H9 (cell line): ENCODE measurements around the gene NKD2. TPM values are rescaled to one million over a fixed set of nuclear protein-coding genes. Genes with fewer than 3 reads are reported as not detected.

Experiments used
- DNase-seq: peaks from one replicate; pipeline ENCODE4 v3.0.0-alpha.2; 2017
- H2AFZ ChIP-seq: one replicate; pipeline ENCODE4 v1.6.1; 2013; ENCODE audit warnings: mild to moderate bottlenecking, low read length, control low read depth, moderate library complexity
- H2AK5ac ChIP-seq: 2 replicates; pipeline ENCODE4 v1.6.1; 2013; ENCODE audit warnings: low read length, control low read depth, mixed read lengths; ENCODE audit not compliant: insufficient read length
- H2BK120ac ChIP-seq: one replicate; pipeline ENCODE4 v1.6.1; 2013; ENCODE audit warnings: low read depth, mild to moderate bottlenecking, low read length, control low read depth, inconsistent platforms; ENCODE audit not compliant: poor library complexity, severe bottlenecking
- H2BK12ac ChIP-seq: 2 replicates; pipeline ENCODE4 v1.6.1; 2013; ENCODE audit warnings: low read length, control low read depth, mixed read lengths, low read depth; ENCODE audit not compliant: insufficient read length
- H2BK15ac ChIP-seq: 2 replicates; pipeline ENCODE4 v1.6.1; 2013; ENCODE audit warnings: low read depth, low read length, control low read depth
- H2BK20ac ChIP-seq: one replicate; pipeline ENCODE4 v1.6.1; 2013; ENCODE audit warnings: low read depth, mild to moderate bottlenecking, low read length, control low read depth, inconsistent platforms; ENCODE audit not compliant: poor library complexity, severe bottlenecking
- H2BK5ac ChIP-seq: 2 replicates; pipeline ENCODE4 v1.6.1; 2013; ENCODE audit warnings: low read length, control low read depth, mixed read lengths; ENCODE audit not compliant: insufficient read length
- H3K14ac ChIP-seq: 2 replicates; pipeline ENCODE4 v1.6.1; 2013; ENCODE audit warnings: low read length, control low read depth; ENCODE audit not compliant: insufficient read depth
- H3K18ac ChIP-seq: 2 replicates; pipeline ENCODE4 v1.6.1; 2013; ENCODE audit warnings: low read depth, mild to moderate bottlenecking, mixed read lengths, low read length, control low read depth; ENCODE audit not compliant: insufficient read length
- H3K23ac ChIP-seq: 2 replicates; pipeline ENCODE4 v1.6.1; 2013; ENCODE audit warnings: low read length, control low read depth, mixed read lengths, low read depth; ENCODE audit not compliant: insufficient read length
- H3K23me2 ChIP-seq: 2 replicates; pipeline ENCODE4 v1.6.1; 2013; ENCODE audit warnings: low read depth, mild to moderate bottlenecking, mixed read lengths, low read length, control low read depth; ENCODE audit not compliant: insufficient read length, poor library complexity, severe bottlenecking
- H3K27ac ChIP-seq: 2 replicates; pipeline ENCODE4 v1.5.1; 2013; ENCODE audit warnings: low read length, control low read depth, mixed read lengths, low read depth; ENCODE audit not compliant: insufficient read length
- H3K27me3 ChIP-seq: 2 replicates; pipeline ENCODE4 v1.6.1; 2013; ENCODE audit warnings: low read length, control low read depth, inconsistent platforms; ENCODE audit not compliant: insufficient read depth
- H3K4ac ChIP-seq: 2 replicates; pipeline ENCODE4 v1.6.1; 2013; ENCODE audit warnings: low read depth, mild to moderate bottlenecking, control low read depth, inconsistent platforms, low read length, moderate library complexity
- H3K4me1 ChIP-seq: 2 replicates; pipeline ENCODE4 v1.6.1; 2013; ENCODE audit warnings: low read length, control low read depth, inconsistent platforms; ENCODE audit not compliant: insufficient read depth
- H3K4me2 ChIP-seq: 2 replicates; pipeline ENCODE4 v1.6.1; 2013; ENCODE audit warnings: low read length, control low read depth, mixed read lengths; ENCODE audit not compliant: insufficient read length, insufficient read depth
- H3K56ac ChIP-seq: 2 replicates; pipeline ENCODE4 v1.6.1; 2013; ENCODE audit warnings: low read depth, mild to moderate bottlenecking, mixed read lengths, low read length, control low read depth; ENCODE audit not compliant: insufficient read length
- H3K79me1 ChIP-seq: 2 replicates; pipeline ENCODE4 v1.6.1; 2013; ENCODE audit warnings: low read depth, mild to moderate bottlenecking, moderate library complexity, low read length, control low read depth, inconsistent platforms; ENCODE audit not compliant: insufficient read depth, poor library complexity, severe bottlenecking
- H3K79me2 ChIP-seq: 2 replicates; pipeline ENCODE4 v1.6.1; 2013; ENCODE audit warnings: low read length, control low read depth, inconsistent platforms; ENCODE audit not compliant: insufficient read depth
- H3K9ac ChIP-seq: 2 replicates; pipeline ENCODE4 v1.6.1; 2013; ENCODE audit warnings: low read length, control low read depth, mixed read lengths; ENCODE audit not compliant: insufficient read length; ENCODE audit errors: extremely low read depth
- H3K9me3 ChIP-seq: one replicate; pipeline ENCODE4 v1.6.1; 2013; ENCODE audit warnings: low read depth, low read length, inconsistent platforms; ENCODE audit not compliant: control insufficient read depth
- H3T11ph ChIP-seq: one replicate; pipeline ENCODE4 v1.6.1; 2013; ENCODE audit warnings: mild to moderate bottlenecking, low read length, control low read depth, inconsistent platforms
- H4K20me1 ChIP-seq: one replicate; pipeline ENCODE4 v1.6.1; 2013; ENCODE audit not compliant: control insufficient read depth, insufficient read length, insufficient read depth
- H4K5ac ChIP-seq: 2 replicates; pipeline ENCODE4 v1.6.1; 2013; ENCODE audit warnings: low read depth, mild to moderate bottlenecking, mixed read lengths, low read length, control low read depth; ENCODE audit not compliant: insufficient read length
- H4K8ac ChIP-seq: replicated peaks from 2 replicates; pipeline ENCODE4 v1.6.1; 2013; ENCODE audit warnings: low read length, control low read depth, mixed read lengths, low read depth; ENCODE audit not compliant: insufficient read length
- H4K91ac ChIP-seq: 2 replicates; pipeline ENCODE4 v1.6.1; 2013; ENCODE audit warnings: low read depth, mild to moderate bottlenecking, moderate library complexity, mixed read lengths, low read length, control low read depth; ENCODE audit not compliant: insufficient read length
- H3K27ac Mint-ChIP-seq, 3 experiments: 2 replicates in 2 of 3; 3 replicates in 1 of 3; pipeline ENCODE4 v1.8.0; 2020 to 2021; ENCODE audit warnings: mixed read lengths in 3 of 3, mild to moderate bottlenecking in 1 of 3, moderate library complexity in 1 of 3
- H3K27me3 Mint-ChIP-seq: 2 replicates; pipeline ENCODE4 v1.8.0; 2021; ENCODE audit warnings: low read depth, mild to moderate bottlenecking, moderate library complexity, mixed read lengths
- H3K36me3 Mint-ChIP-seq, 3 experiments: 2 replicates in 2 of 3; 3 replicates in 1 of 3; pipeline ENCODE4 v1.8.0; 2020 to 2021; ENCODE audit warnings: low read depth in 3 of 3, mixed read lengths in 3 of 3; ENCODE audit not compliant: insufficient read depth in 1 of 3
- H3K4me1 Mint-ChIP-seq, 2 experiments: 2 replicates each; pipeline ENCODE4 v1.8.0; 2020; ENCODE audit warnings: mixed read lengths in 2 of 2
- H3K4me3 Mint-ChIP-seq, 2 experiments: 2 replicates in 1 of 2; 3 replicates in 1 of 2; pipeline ENCODE4 v1.8.0; 2020 to 2021; ENCODE audit warnings: mild to moderate bottlenecking in 2 of 2, mixed read lengths in 2 of 2, moderate library complexity in 1 of 2
- H3K9me3 Mint-ChIP-seq, 2 experiments: 2 replicates in 1 of 2; 3 replicates in 1 of 2; pipeline ENCODE4 v1.8.0; 2020; ENCODE audit warnings: mild to moderate bottlenecking in 2 of 2, mixed read lengths in 2 of 2, moderate library complexity in 1 of 2
- CTCF ChIP-seq: fragments of 200-600 bp; sonication (generic); conservative IDR thresholded peaks from 3 replicates; pipeline ENCODE4 v1.8.0; 2021; ENCODE audit warnings: antibody characterized with exemption, mild to moderate bottlenecking
- WGBS: extraction: QIAGEN DNeasy Blood & Tissue Kit; methylation state at CpG from one replicate; pipeline ENCODE4 v1.1.7; 2013; ENCODE audit warnings: missing lambda C conversion rate, low lambda C conversion rate, mixed read lengths; ENCODE audit not compliant: insufficient read length; ENCODE audit errors: extremely low coverage; 5-methylcytosine and 5-hydroxymethylcytosine counted together
- total RNA-seq: library from RNA; stranded (reverse); gene quantifications from 2 replicates; pipeline ENCODE4 v1.2.1, GENCODE V29; 2021

The NKD2 gene
- total RNA-seq, 1 experiment from 2014 or later, result 7.3 TPM

- Histone ChIP-seq H2AFZ (no peak overlapping the region), H2BK20ac (no peak overlapping the region), H4K8ac (no peak overlapping the region), H2AK5ac (no peak overlapping the region), H4K20me1 (no peaks in the 10 kb centered on the region), H2BK120ac (no peak overlapping the region), H3K18ac (no peak overlapping the region), H2BK12ac (no peak overlapping the region), H3K4me2 (no peak overlapping the region), H3K27ac (no peak overlapping the region), H4K5ac (no peak overlapping the region), H3K23me2 (no peaks in the 10 kb centered on the region), H3K9me3 (no peaks in the 10 kb centered on the region), H3K27me3 (no peaks in the 10 kb centered on the region), H3K9ac (no peak overlapping the region), H3K79me1 (no peaks in the 10 kb centered on the region), H3K4ac (no peak overlapping the region), H4K91ac (no peak overlapping the region), H2BK15ac (no peak overlapping the region), H3T11ph (no peak overlapping the region), H3K56ac (no peak overlapping the region), H2BK5ac (no peak overlapping the region), H3K79me2 (no peaks in the 10 kb centered on the region), H3K14ac (no peak overlapping the region), H3K4me1 (no peaks in the 10 kb centered on the region; the same call in 1 of the 2 replicates), H3K23ac (no peak overlapping the region)
- H3K4me3 Mint-ChIP-seq, result no peak overlapping the region
- peaks cover 14 to 17% of the 10 kb centered on the region in 2 experiments for H3K4me1 Mint-ChIP-seq
- H3K27ac Mint-ChIP-seq, result peak overlapping the region in 1 of 3 experiments; percentile 37; a peak in 1 of 7 replicates
- no CpG with 5 or more reads among the region's 19 CpGs for WGBS
- H3K36me3 Mint-ChIP-seq, result no peaks in the 10 kb centered on the region
- H3K27me3 Mint-ChIP-seq, result no peaks in the 10 kb centered on the region
- no peak for DNase-seq
- H3K9me3 Mint-ChIP-seq, result no peaks in the 10 kb centered on the region; a peak in 1 of 5 replicates
- TF ChIP-seq CTCF, result no peak
Measured at GRCh38 chr5:1017691-1018455, 9.3 kb downstream of the NKD2 start.
